ENCODE data around the gene ZNF768. TPM values are rescaled to one million over a fixed set of nuclear protein-coding genes. Genes with fewer than 3 reads are reported as not detected.
"Not testable (repeated sequence)": the region's sequence is repeated elsewhere in the genome, so short reads cannot be mapped to it uniquely, and the experiment has no call there.

Gene ZNF768
- total and polyA plus RNA-seq, 2 donors from 2014 or later = 36.2 to 46.9 TPM

- Histone ChIP-seq H3K27ac (ENCODE audit: low read depth in 2 of 2, low read length in 2 of 2) (no peak overlapping the region), H3K4me1 (ENCODE audit: control insufficient read depth in 2 of 3, insufficient read depth in 2 of 3, low read depth in 1 of 3, low read length in 3 of 3) (no peaks in the 10 kb centered on the region), H3K27me3 (ENCODE audit: control insufficient read depth, insufficient read depth, low read length) (no peaks in the 10 kb centered on the region), H3K9me3 (ENCODE audit: control insufficient read depth in 2 of 3, insufficient read depth in 1 of 3, low read length in 3 of 3) (no peaks in the 10 kb centered on the region), H3K4me3 (ENCODE audit: low read length in 3 of 3) (no peak overlapping the region), H3K36me3 (ENCODE audit: control insufficient read depth in 2 of 3, insufficient read depth in 3 of 3, low read length in 3 of 3) (no peaks in the 10 kb centered on the region), H3K9ac (ENCODE audit: low read length in 3 of 3) (no peak overlapping the region)
- intact Hi-C loops (cut with DNase I) = no loop called here
- FAIRE-seq = no peak
- TF ChIP-seq, protein P1, sequence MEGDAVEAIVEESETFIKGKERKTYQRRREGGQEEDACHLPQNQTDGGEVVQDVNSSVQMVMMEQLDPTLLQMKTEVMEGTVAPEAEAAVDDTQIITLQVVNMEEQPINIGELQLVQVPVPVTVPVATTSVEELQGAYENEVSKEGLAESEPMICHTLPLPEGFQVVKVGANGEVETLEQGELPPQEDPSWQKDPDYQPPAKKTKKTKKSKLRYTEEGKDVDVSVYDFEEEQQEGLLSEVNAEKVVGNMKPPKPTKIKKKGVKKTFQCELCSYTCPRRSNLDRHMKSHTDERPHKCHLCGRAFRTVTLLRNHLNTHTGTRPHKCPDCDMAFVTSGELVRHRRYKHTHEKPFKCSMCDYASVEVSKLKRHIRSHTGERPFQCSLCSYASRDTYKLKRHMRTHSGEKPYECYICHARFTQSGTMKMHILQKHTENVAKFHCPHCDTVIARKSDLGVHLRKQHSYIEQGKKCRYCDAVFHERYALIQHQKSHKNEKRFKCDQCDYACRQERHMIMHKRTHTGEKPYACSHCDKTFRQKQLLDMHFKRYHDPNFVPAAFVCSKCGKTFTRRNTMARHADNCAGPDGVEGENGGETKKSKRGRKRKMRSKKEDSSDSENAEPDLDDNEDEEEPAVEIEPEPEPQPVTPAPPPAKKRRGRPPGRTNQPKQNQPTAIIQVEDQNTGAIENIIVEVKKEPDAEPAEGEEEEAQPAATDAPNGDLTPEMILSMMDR (IDR thresholded peaks at IDR 0.05; ENCODE audit: borderline replicate concordance, extremely low read depth, insufficient read depth) = no peak
- DNase-seq = no peak
These were observed 19.7 kb upstream of the ZNF768 start for GRCh38 chr16:30546115-30546514.

- intact Hi-C loops (cut with DNase I) = no loop called here
- no peaks in the 10 kb centered on the region for H3K36me3 ChIP-seq (ENCODE audit: control insufficient read depth in 2 of 3, insufficient read depth in 3 of 3, low read length in 3 of 3)
- no peaks in the 10 kb centered on the region for H3K9me3 ChIP-seq (ENCODE audit: control insufficient read depth in 2 of 3, insufficient read depth in 1 of 3, low read length in 3 of 3)
- no peaks in the 10 kb centered on the region for H3K4me1 ChIP-seq (ENCODE audit: control insufficient read depth in 2 of 3, insufficient read depth in 2 of 3, low read depth in 1 of 3, low read length in 3 of 3)
- DNase-seq (no peak), FAIRE-seq (no peak)
- H3K9ac ChIP-seq (ENCODE audit: low read length in 3 of 3) = no peak overlapping the region
- no peak overlapping the region for H3K4me3 ChIP-seq (ENCODE audit: low read length in 3 of 3)
- no peaks in the 10 kb centered on the region for H3K27me3 ChIP-seq (ENCODE audit: control insufficient read depth, insufficient read depth, low read length)
- TF ChIP-seq, protein P1 (IDR thresholded peaks at IDR 0.05; ENCODE audit: borderline replicate concordance, extremely low read depth, insufficient read depth) = no peak
- no peak overlapping the region for H3K27ac ChIP-seq (ENCODE audit: low read depth in 2 of 2, low read length in 2 of 2)
These were observed 16.7 kb upstream of the ZNF768 start for GRCh38 chr16:30543067-30543466.

GRCh38 chr16:30541502-30542329 lies 15.3 kb upstream of the ZNF768 start:
- peak in 1 of 5 donors; percentile 64 for DNase-seq
- Histone ChIP-seq H3K27ac (ENCODE audit: low read depth in 2 of 2, low read length in 2 of 2) (no peak overlapping the region), H3K9ac (ENCODE audit: low read length in 3 of 3) (peak overlapping the region in 1 of 3 donors; percentile 19), H3K27me3 (ENCODE audit: control insufficient read depth, insufficient read depth, low read length) (no peaks in the 10 kb centered on the region), H3K4me3 (ENCODE audit: low read length in 3 of 3) (peak overlapping the region in 1 of 3 donors; percentile 16), H3K36me3 (ENCODE audit: control insufficient read depth in 2 of 3, insufficient read depth in 3 of 3, low read length in 3 of 3) (no peaks in the 10 kb centered on the region), H3K4me1 (ENCODE audit: control insufficient read depth in 2 of 3, insufficient read depth in 2 of 3, low read depth in 1 of 3, low read length in 3 of 3) (no peaks in the 10 kb centered on the region), H3K9me3 (ENCODE audit: control insufficient read depth in 2 of 3, insufficient read depth in 1 of 3, low read length in 3 of 3) (no peaks in the 10 kb centered on the region)
- intact Hi-C loops (cut with DNase I) = no loop called here
- FAIRE-seq = no peak
- TF ChIP-seq, protein P1 (IDR thresholded peaks at IDR 0.05; ENCODE audit: borderline replicate concordance, extremely low read depth, insufficient read depth) = no peak

DNA sequence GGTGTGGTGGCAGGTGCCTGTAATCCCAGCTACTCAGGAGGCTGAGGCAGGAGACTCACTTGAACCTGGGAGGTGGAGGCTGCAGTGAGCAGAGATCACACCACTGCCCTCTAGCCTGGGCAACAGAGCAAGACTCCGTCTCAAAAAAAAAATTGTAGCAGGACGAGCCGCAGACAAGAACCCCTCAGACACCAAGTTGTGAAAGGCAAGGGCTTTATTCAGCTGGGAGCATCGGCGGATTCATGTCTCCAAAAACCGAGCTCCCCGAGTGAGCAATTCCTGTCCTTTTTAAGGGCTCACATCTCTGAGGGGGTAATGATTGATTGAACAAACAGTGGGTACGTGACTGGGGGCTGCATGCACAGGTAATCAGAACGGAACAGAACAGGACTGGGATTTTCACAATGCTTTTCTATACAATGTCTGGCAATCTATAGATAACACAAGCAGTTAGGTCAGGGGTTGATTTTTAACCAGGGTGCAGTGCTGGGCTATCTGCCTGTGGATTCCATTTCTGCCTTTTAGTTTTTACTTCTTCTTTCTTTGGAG lies 14.6 kb upstream of the ZNF768 start:
- H3K9me3 ChIP-seq (ENCODE audit: control insufficient read depth in 2 of 3, insufficient read depth in 1 of 3, low read length in 3 of 3); H3K27ac ChIP-seq (ENCODE audit: low read depth in 2 of 2, low read length in 2 of 2); H3K27me3 ChIP-seq (ENCODE audit: control insufficient read depth, insufficient read depth, low read length); DNase-seq; H3K36me3 ChIP-seq (ENCODE audit: control insufficient read depth in 2 of 3, insufficient read depth in 3 of 3, low read length in 3 of 3); intact Hi-C loops (cut with DNase I); H3K4me1 ChIP-seq (ENCODE audit: control insufficient read depth in 2 of 3, insufficient read depth in 2 of 3, low read depth in 1 of 3, low read length in 3 of 3); FAIRE-seq: not testable (repeated sequence)
- peak overlapping the region in 1 of 3 donors; percentile 16 for H3K4me3 ChIP-seq (ENCODE audit: low read length in 3 of 3)
- peak overlapping the region in 1 of 3 donors; percentile 19 for H3K9ac ChIP-seq (ENCODE audit: low read length in 3 of 3)

DNA sequence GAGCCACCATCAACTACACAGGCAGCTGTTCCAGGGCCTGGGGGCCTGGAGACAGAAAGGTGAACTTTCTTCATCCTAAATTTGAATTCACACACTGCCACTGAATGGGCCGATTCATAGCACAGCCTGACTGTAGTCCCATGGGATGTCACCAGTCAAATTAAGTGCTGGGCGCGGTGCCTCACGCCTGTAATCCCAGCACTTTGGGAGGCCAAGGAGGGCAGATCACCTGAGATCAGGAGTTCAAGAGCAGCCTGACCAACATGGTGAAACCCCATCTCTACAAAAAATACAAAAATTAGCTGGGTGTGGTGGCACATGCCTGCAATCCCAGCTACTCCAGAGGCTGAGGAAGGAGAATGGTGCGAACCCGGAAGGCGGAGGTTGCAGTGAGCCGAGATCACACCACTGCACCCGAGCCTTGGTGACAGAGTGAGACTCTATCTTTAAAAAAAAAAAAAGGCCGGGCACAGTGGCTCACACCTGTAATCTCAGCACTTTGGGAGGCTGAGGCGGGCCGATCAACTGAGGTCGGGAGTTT lies 13.7 kb upstream of the ZNF768 start:
- H3K4me1 ChIP-seq (ENCODE audit: control insufficient read depth in 2 of 3, insufficient read depth in 2 of 3, low read depth in 1 of 3, low read length in 3 of 3) = peaks cover 0 to 11% (median 0%) of the 10 kb centered on the region in 3 donors
- DNase-seq; intact Hi-C loops (cut with DNase I); FAIRE-seq; H3K27ac ChIP-seq (ENCODE audit: low read depth in 2 of 2, low read length in 2 of 2); H3K36me3 ChIP-seq (ENCODE audit: control insufficient read depth in 2 of 3, insufficient read depth in 3 of 3, low read length in 3 of 3); H3K9ac ChIP-seq (ENCODE audit: low read length in 3 of 3); H3K27me3 ChIP-seq (ENCODE audit: control insufficient read depth, insufficient read depth, low read length); H3K9me3 ChIP-seq (ENCODE audit: control insufficient read depth in 2 of 3, insufficient read depth in 1 of 3, low read length in 3 of 3); H3K4me3 ChIP-seq (ENCODE audit: low read length in 3 of 3): not testable (repeated sequence)
